Measurements from ENCODE around the gene MPHOSPH8. TPM values are rescaled to one million over a fixed set of nuclear protein-coding genes. Genes with fewer than 3 reads are reported as not detected.
"Not testable (repeated sequence)": the region's sequence is repeated elsewhere in the genome, so short reads cannot be mapped to it uniquely, and the experiment has no call there.

MPHOSPH8 gene
- total RNA-seq, 4 donors from 2014 or later, result 11.1 to 26.7 (median 21.4) TPM

GRCh38 chr13:19685437-19685836 lies 52.0 kb downstream of the MPHOSPH8 start:
- H3K27me3 ChIP-seq, result no peaks in the 10 kb centered on the region
- no peaks in the 10 kb centered on the region for H3K4me1 ChIP-seq
- intact Hi-C loops (cut with DNase I), result no loop called here
- TF ChIP-seq, protein P1, sequence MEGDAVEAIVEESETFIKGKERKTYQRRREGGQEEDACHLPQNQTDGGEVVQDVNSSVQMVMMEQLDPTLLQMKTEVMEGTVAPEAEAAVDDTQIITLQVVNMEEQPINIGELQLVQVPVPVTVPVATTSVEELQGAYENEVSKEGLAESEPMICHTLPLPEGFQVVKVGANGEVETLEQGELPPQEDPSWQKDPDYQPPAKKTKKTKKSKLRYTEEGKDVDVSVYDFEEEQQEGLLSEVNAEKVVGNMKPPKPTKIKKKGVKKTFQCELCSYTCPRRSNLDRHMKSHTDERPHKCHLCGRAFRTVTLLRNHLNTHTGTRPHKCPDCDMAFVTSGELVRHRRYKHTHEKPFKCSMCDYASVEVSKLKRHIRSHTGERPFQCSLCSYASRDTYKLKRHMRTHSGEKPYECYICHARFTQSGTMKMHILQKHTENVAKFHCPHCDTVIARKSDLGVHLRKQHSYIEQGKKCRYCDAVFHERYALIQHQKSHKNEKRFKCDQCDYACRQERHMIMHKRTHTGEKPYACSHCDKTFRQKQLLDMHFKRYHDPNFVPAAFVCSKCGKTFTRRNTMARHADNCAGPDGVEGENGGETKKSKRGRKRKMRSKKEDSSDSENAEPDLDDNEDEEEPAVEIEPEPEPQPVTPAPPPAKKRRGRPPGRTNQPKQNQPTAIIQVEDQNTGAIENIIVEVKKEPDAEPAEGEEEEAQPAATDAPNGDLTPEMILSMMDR (IDR thresholded peaks at IDR 0.05), result no peak
- TF ChIP-seq POLR2A (IDR thresholded peaks at IDR 0.05), result no peak
- no peaks in the 10 kb centered on the region for H3K36me3 ChIP-seq
- no peak overlapping the region for H3K4me3 ChIP-seq
- no peak overlapping the region for H3K27ac ChIP-seq
- no peaks in the 10 kb centered on the region for H3K9me3 ChIP-seq
- DNase-seq, result no peak

GRCh38 chr13:19691447-19691846 lies 58.0 kb downstream of the MPHOSPH8 start:
- WGBS, 2 donors, result 72 to 84% methylated on average over 8 of the region's 8 CpGs
- H3K4me1 ChIP-seq; H3K27ac ChIP-seq; H3K4me3 ChIP-seq; DNase-seq; H3K27me3 ChIP-seq; intact Hi-C loops (cut with DNase I); H3K9me3 ChIP-seq: not testable (repeated sequence)
- peaks cover 0 to 12% (median 0%) of the 10 kb centered on the region in 3 donors for H3K36me3 ChIP-seq

DNA sequence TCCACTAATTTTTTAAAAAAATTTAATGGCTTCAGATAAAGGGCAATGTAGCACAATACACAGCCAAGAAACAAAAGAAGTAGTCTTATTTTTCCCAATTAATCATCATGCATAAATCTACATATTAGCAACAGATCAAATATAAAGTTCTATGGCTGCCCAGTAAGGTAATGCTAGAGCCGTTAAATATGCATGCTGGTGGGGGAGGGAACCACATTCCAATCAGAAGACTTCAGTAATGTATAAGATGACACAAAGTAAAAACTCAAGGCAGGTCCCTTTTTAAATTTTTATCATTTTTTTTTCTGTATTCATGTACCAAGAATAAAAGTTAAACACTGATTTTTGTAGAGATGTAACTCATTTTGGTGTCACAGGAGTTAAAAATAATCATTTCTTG lies 62.0 kb downstream of the MPHOSPH8 start:
- TF ChIP-seq POLR2A (IDR thresholded peaks at IDR 0.05), result no peak
- TF ChIP-seq, protein P1 (IDR thresholded peaks at IDR 0.05), result no peak
- no peak for DNase-seq
- Histone ChIP-seq H3K36me3 (peaks cover 0 to 12% (median 0%) of the 10 kb centered on the region in 3 donors), H3K4me1 (no peaks in the 10 kb centered on the region), H3K9me3 (no peaks in the 10 kb centered on the region), H3K27me3 (no peaks in the 10 kb centered on the region), H3K4me3 (no peak overlapping the region), H3K27ac (no peak overlapping the region)
- WGBS, 2 donors, result 87 to 94% methylated on average over 1 of the region's 1 CpG
- intact Hi-C loops (cut with DNase I), result no loop called here

DNA sequence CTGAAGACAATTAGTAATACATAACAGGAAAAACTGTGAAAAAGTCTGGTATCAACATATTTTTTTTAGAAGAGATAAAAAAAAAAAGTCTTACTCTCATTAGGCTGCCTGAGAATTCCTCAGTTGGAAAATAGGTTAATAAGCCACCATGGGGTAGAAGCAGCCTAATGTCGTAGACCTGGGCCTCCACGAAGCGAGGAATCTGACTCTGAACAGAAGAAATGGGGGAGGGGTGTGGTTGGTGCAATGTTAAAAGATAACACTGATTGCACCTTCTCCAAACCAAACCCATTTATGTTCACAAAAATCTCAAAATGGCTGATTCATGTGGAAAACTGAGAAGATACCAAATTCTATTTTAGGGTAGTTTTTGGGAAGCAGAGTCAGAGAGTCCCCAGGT lies 62.4 kb downstream of the MPHOSPH8 start:
- H3K27me3 ChIP-seq, result no peaks in the 10 kb centered on the region
- H3K9me3 ChIP-seq, result no peaks in the 10 kb centered on the region
- H3K36me3 ChIP-seq, result peaks cover 0 to 12% (median 0%) of the 10 kb centered on the region in 3 donors
- intact Hi-C loops (cut with DNase I), result no loop called here
- H3K4me3 ChIP-seq, result no peak overlapping the region
- WGBS, 2 donors, result 65 to 79% methylated on average over 3 of the region's 3 CpGs
- DNase-seq, result no peak
- H3K4me1 ChIP-seq, result no peaks in the 10 kb centered on the region
- H3K27ac ChIP-seq, result no peak overlapping the region
- TF ChIP-seq, protein P1 (IDR thresholded peaks at IDR 0.05), result no peak

DNA sequence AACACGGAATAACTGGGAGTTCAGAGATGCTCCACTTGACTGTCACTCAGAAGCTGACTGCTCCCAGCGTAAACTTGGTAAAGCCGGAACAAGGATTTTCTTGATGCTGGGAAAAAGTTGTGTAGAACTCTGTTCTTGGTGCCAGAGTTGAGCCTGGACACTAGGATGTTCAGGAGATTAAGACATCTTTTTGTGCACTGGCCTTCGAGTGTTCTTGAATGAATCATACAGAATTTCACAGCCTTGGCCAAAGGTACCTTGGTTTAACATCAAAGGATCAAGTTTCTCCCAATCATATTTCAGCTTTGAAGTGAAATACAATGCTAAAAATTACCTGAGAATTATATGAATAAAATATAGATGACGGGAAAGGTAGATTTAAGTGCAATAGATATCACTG lies 67.5 kb downstream of the MPHOSPH8 start:
- H3K9me3 ChIP-seq; DNase-seq; H3K27me3 ChIP-seq; H3K4me3 ChIP-seq; H3K27ac ChIP-seq; H3K4me1 ChIP-seq; H3K36me3 ChIP-seq; intact Hi-C loops (cut with DNase I): not testable (repeated sequence)
- WGBS, 2 donors, result 88 to 100% methylated on average over 3 of the region's 5 CpGs

- DNase-seq; H3K36me3 ChIP-seq; H3K4me3 ChIP-seq; intact Hi-C loops (cut with DNase I); H3K4me1 ChIP-seq; H3K27me3 ChIP-seq; H3K9me3 ChIP-seq; H3K27ac ChIP-seq: not testable (repeated sequence)
Measured at GRCh38 chr13:19701619-19702018, 68.2 kb downstream of the MPHOSPH8 start.

- DNase-seq; H3K27ac ChIP-seq; H3K27me3 ChIP-seq; H3K9me3 ChIP-seq; H3K4me3 ChIP-seq; H3K36me3 ChIP-seq; intact Hi-C loops (cut with DNase I); H3K4me1 ChIP-seq: not testable (repeated sequence)
- WGBS, 2 donors, result 81 to 86% methylated on average over 6 of the region's 6 CpGs
Measured at GRCh38 chr13:19704256-19704655, 70.8 kb downstream of the MPHOSPH8 start.

- DNase-seq; H3K27me3 ChIP-seq; H3K4me3 ChIP-seq; H3K4me1 ChIP-seq; intact Hi-C loops (cut with DNase I); H3K36me3 ChIP-seq; H3K27ac ChIP-seq; H3K9me3 ChIP-seq: not testable (repeated sequence)
- 91 to 100% methylated on average over 1 of the region's 1 CpG for WGBS, 2 donors
Measured at GRCh38 chr13:19709039-19709438, 75.6 kb downstream of the MPHOSPH8 start.

DNA sequence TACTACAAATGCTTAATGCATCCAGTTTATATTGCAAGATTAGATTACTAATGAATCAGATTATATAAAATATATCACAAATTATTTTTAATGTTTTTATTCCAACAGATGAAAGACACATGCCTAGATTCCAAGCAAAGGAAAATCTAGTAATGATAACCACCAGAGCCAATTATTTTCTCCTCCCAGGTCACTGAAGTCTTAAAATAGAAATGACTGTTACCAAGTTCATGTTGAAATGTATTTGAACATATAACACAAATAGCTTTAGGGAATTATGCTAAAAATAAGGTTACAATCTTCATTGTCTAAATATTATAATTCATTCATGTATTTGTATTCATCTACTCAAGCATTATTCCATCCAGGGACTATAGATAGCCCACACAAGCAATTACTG lies 76.3 kb downstream of the MPHOSPH8 start:
- H3K4me1 ChIP-seq; DNase-seq; H3K9me3 ChIP-seq; H3K4me3 ChIP-seq; H3K27ac ChIP-seq; H3K27me3 ChIP-seq; intact Hi-C loops (cut with DNase I); H3K36me3 ChIP-seq: not testable (repeated sequence)

Data from esophagus squamous epithelium (tissue), 5 donors.